Measurements from ENCODE around the gene LHPP.

Gene LHPP

DNA sequence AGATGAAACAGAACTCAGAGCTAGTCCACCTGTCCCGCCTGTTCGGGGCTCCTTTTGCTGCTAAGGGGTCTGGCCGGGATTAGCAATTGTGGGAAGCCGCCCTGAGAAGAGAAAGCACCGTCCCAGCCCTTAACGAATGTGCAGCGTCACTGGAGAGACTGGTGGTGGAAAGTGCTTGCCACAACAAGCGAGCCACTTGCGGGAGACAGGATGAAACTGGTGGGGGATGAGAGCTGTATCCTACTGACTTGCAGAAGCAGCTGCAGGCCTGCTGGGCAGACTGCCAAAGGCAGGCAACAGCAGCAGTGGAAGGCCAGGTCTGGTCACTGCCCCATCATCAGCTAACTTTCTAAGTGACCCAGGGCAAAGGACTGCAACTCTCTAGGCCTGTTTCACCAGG is 187.1 kb downstream of the LHPP start:
- FAIRE-seq, result no peak

DNA sequence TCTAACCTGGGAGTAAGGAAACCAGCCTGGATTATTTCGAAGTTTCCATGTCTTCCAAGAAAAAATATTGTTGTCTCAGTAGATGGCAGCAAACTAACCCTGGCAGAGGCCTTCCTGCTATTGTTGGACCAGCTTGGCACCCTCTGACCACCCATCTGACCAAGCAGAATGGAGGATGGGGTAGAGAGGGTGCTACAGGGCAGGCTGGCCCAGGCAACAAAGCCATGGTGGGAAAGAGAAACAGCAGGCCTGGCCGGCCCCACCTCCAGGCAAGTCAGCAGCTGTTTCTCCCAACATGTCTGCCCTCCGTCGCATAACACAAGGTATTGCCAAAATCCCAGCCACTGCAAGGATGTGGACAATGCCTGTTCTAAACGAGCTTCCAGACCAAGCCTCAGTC is 187.6 kb downstream of the LHPP start:
- no peak for FAIRE-seq

DNA sequence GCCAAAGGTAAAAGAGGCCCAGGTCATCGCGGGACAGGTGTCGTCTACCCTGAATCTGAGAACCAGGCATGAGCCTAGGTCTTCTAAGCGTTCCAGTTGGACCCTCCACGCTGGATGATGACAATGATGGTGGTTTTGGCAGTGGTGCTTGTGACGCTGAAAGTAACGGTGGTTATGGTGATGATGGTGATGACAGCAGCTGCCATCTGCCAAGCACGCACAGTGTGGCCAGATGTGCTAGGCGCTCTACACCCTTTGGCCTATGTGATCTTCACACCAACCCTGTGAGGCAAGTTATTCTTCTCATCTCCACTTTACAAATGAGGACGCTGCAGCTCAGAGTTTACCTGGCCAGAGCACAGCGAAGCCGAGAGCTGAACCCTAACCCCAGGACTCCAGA is 188.6 kb downstream of the LHPP start:
- FAIRE-seq, result no peak

DNA sequence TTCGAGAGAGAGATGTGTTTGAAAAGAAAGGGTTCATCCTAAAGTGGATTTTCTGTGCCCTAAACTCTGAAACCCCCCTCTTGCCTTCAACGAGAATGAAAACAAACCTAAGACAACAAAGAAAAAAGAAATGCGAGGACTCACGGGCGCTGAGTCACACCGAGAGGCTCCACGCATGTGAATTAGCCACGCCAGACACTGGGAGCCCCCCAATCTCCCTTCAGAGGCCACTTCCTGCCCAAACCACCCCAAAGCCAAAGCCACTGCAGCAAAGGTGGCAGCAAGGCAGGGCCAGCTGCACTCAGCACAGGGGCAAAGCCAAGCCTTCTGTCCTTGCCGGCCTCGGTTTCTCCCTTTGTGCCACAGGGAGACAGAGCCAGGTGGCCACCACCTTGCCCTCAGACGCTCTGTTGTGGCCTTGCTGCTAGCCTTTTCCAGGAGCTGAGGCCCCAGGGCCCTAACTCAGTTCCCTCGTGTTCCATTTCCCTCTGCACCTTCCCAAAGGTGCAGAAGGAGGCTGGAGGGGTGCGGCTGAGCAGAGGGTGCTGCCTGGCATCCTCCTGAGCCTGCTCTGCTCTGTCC is 189.3 kb downstream of the LHPP start:
- no peak for FAIRE-seq

DNA sequence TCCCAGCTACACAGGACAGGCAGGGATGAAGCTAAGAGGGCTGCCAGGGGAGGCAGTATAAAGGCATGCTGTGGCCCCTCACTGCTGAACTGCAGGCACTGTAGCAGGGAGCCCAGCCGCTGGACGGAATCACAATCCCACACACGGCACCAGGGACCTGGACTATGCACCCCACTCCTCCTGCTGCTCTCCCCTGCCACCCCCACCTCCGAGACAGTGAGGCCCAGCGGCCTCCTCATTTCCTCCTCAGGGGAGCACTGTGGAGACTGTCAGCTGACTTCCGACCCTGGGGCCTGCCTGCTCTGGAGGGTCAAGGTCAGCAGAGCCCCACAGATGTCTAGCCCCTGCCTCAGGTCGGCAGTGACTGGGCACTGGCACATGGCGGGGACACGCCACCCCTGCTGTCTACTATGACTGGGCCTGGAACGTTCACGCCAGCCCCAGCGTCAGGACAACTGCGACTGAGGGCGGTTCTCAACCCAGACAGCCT is 189.8 kb downstream of the LHPP start:
- FAIRE-seq, result no peak

DNA sequence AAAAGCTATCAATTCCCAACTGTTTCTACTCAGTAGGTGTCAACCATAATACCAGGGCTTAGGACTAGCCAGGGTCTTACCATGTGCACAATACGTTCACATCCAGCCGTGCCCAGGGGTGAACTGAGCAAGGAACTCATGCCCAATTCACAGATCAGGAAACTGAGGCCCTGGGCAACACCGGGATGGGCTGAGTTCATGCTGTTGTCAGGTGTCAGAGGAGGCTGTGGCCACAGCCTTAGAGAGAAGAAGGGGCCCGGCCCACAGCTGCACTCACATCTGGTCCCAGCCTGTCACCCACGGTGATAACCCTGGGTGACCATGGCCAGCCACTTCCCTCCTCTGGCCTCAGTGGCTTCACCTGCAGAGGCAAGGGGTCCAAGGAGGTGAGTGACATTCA is 190.6 kb downstream of the LHPP start:
- no peak for FAIRE-seq

DNA sequence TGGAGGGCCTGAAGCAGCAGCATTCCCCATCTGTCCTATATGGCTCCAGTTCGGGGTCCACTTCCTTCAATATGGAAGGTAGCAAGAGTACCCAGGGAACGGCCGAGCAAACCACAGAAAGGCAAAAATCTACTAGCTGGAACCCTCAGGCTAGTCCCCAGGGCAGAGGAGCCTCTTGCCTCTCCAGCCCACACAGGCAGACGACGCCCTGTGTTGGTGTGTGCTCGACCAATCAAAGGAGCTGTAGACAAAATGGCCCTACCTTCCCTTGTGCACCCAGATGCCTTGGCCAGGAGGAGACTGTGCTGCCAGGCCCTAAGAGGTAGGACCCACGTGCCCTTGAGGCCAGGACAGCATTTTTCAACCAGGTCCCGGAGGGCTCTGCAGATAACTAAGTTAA is 191.1 kb downstream of the LHPP start:
- FAIRE-seq, result no peak

DNA sequence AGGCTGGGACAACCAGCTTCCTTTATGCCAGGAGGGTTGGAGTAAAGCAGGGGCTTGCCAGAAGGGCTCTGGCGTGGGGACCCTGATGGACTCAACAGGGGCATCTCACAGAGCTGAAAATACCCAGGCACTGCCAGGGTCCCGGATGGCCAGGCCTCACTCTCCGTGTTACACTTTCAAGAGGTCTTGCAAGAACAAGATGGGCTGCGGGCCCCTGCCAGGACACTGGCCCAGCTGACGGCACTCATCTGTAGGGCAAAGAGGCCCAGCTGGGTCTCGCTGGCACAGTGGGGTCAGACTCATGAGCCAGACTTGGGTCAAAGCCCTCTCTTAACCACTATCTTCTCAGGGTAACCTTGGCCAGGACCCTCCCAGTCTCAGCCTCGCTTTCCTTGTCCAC is 191.7 kb downstream of the LHPP start:
- no peak for FAIRE-seq

DNA sequence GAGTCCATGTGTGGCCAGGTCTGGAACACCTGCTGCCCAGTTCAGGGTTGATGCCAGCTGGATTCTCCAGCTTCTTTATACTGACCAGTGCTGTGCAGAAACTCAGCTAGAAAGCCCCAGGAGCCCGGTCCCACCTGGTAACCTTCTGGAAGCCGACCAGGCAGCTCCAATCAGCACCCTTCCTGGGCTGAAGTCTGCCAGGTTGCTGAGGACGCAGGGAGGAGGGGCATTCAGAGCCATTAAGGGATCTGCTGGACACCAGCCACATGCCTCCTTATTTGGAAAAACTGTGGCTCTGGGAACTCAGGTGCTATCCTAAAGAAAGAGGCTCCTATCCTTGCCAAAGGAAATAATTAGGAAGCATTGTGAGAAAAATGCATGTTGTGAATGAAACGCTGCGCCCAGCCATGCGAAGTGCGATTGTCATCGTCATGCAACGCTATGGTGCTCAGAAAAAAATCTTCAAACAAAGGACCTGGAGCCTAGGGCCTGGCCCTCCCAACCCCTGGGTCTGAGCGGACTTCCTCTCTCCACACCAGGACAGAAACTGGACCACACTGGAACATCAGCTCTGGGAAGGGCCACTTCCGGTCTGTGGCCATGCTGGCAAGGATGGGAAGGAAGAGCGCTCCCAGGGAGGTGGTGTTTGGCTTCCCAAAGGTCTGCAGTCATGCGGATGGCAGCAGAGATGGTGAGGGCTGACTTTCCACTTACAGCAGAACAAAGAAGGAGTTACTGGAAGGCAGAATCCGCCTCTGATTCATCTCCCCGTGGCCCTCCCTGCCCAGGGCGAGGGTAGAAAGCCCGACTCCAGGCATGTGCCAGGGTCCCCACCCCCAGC is 192.4 kb downstream of the LHPP start:
- no peak for FAIRE-seq

DNA sequence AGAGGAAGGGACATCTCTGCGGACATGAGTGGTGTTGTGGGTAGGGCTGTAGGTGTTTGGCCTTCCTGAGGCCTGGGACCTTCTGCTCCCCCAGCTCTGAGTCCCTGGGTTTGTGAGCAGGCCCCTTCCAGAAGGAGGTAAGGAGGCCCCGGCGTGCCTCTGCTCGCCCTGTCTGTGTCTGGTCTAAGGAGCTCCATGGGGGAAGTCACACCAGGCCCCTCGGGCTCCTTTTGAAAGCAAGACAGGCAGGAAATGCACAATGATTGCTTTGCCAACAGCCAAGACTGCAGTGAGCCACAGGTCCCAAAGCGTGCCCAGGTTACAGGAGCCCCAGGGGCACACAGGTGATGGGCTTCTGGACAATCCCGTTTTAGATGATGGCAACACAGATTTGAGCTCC is 193.1 kb downstream of the LHPP start:
- FAIRE-seq, result no peak

DNA sequence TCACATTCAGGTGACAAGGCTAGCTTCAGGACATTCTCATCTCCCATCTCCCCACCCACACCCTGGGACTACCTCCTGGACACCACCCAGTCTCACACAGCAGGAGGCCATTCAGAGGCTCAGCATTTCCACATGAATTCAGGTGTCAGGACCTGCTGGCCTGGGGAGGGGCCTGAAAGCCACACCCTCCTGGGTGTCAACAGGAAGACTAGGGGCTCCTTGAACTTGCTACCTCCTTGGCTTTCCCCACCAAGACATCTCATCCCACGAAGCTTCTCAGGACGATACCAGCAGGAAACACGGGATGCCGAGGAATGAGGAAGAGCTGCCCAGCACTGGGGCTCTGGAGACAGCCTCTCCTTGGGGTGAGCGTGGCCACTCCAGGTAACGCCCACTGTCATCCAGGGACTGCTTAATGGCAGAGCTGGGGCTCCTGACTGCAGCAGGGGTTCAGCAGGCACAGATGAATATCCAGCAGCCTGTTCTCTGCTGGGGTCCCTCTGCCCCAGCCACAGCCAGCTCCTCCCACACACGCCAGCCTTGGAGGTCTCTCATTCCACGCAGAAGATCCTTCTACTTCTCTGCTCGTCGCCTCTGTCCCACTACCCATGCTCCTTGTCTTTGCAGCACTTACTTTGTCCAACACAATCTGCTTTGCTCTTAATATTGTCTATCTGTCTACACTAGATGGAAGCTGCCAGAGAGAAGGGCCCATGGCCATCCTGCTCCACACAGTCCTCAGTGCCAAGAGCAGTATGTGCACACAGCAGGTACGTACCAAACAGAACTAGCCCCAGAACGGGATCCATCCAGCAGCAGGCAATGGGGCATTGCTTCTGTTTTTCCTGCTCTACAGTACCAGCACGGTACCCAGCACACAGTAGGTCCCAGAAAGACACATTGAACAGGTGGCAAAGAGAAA is 193.8 kb downstream of the LHPP start:
- FAIRE-seq, result no peak

DNA sequence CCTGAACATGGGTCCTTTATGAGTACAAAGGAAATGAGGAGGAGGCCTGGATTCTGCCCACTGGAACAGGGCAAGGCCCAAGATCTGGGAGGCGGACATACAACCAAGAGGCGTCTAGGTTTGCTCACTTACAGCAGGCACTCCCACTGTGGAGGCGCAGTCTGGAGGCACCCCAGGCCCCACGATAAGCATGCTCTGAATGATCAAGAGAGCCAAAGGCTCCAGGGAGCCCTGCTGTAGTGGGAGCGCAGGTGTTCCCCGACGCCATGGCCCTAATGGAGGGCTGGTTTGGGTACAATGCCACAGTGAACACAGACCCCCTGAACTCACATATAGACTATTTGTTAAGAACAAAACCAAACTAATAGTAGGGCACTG is 194.5 kb downstream of the LHPP start:
- FAIRE-seq, result no peak

DNA sequence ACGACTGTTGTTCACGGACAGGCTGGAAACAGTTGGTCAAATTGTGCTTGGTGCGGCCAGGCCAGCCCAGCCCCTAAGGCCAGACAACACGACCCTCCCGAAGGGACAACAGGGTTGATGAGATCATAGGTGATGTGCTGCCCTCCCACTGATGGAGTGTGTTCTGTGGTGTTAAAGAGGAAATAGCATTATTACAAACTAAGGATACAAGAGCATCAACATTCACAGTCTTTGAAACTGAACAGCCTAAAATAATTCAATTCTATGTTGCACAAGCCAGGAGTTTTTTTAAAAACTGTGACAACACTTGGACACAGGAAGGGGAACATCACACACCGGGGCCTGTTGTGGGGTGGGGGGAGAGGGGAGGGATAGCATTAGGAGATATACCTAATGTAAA is 194.9 kb downstream of the LHPP start:
- no peak for FAIRE-seq

DNA sequence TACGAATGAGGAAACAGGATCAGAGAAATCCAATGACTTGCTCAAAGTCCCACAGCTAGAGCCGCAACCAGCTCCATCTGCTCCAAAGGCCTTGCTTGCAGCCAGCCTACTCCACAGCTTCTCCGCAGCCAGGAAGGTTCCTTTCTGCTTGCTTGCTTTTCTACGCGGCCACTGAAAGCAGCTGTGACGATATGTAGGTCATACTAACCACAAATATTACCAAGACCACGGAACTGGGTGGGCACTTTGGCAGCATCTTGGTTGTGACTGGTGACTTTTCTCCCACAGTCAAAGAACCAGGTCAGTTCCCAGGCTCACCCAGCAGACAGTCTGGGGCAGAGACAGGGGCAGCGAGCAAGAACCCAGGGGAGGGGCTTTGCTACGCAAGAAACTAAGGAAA is 196.2 kb downstream of the LHPP start:
- no peak for FAIRE-seq

DNA sequence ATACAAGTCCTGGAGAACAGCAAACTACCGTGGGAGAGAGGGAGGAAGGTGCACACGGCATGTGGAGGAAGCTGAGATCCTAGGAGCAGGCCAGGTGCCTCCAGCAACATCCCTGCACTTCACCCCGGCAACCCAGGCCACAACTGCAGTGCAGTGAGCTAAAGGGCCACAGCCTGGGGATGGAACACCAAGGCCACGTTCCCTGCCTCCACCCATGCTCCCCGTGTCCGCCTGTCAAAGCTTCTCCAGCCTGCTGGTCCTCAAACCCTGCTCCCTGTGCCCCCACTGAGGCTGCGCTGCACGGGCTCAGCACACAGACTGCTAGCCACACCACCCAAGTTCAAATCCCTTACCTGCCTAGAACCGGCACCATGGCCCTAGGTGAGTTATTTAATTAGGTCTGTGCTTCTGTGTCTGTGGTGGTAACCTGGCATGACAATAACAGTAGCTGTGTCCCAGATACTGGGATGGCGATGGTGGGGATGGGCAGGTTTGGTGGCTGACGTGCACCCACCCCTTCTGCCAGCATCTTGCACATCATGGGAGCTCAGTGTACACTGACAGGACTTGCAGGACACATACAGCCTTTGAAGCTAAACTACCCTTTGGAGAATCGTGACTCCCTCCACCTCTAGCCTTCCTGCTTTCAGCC is 197.1 kb downstream of the LHPP start:
- FAIRE-seq, result no peak

DNA sequence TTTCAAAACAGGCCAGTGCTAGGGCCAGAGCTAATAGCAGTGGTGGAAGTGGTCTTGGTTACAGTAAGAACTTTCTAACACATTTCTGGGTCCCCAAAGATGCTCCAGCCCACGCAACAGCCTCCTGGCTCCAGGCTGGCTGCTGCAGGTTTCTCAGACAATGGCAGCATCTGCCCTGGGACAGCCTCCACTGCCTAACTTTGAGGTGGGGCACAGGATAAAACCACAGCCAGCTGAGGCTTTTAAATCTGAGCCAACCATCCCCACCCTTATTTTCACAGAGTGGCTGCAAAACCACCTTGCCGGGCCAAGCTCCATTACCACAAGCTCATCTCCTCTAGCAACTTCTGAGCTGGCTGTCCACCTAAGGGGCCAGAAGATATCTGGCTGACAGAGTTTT is 197.8 kb downstream of the LHPP start:
- FAIRE-seq, result no peak

DNA sequence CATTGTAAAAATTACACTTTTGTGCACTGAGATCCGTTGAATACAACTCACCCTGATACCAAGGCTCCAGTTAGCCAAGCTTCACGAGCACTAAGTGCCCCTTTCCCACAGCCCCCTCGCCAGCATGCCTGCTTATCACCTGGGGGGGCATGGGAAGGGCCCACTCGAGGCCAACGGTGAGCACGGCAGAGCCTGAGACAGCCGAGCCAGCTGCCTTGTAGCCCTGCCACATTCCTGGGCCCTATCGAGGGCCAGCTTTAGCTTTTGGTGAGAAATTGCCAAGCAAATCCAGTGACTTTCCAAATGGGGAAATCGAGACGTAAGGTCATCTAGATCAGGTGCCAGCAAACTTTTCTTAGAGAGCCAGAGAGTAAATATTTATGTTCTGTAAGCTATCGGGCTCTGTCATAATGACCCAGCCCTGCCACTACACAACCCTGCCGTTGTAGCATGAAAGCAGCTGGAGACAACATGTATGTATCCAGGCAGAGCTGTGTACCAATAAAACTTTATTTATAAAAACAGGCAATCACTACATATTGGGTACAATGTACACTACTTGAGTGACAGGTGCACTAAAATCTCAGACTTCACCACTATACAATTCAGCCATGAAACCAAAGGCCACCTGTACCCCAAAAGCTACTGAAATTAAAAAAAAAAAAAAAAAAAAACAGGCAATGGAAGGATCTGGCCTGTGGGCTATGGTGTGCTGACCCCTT is 198.9 kb downstream of the LHPP start:
- FAIRE-seq, result no peak

DNA sequence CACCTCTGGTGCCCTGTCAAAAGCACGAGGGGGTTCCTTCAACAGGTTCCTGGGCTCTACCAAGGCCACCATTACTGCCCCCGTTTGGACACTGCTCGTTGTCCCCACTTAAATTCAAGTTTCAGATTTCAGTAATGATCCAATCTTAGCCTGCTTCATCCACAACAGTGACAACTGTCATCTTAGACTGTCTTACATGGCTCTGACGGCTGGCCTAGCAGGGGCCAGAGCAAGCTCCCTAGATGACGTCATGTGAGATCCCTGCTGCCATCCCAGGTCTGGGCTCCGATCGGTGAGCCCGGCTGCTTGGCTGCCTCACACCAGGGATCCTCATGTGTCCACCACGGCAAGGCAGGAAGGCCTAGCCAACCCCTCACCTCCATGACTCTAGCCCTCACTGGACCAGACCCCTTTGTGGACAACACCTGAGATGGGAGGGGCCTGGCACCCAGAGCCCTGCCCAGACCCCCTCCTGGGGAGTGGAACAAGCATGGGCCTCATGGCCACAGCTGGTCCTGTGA is 200.1 kb downstream of the LHPP start:
- FAIRE-seq, result no peak

DNA sequence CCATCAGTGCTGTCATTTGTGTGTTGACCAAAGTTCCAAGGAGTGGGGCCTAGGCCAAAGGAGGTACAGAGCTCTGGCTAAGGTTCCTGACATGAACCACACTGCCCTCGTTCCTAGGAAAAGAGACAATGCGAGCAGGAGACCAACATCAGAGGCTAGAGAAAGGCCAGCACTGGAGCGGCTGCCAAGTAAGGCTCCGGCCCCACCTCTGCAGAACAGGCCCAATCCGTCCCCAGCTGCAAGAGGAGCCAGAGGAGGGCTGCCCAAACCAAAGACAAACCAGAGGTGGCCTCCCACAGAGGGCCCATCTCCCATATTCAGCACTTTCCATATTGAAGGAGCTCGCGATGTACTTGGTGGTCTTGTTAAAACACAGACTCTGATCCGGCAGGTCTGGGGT is 201.6 kb downstream of the LHPP start:
- FAIRE-seq, result no peak
